SW480 (cell line): ENCODE results near the gene SLIT3.
A peak's percentile ranks its signal among the peaks of the same experiment; 100 is the strongest.

Experiments
- DNase-seq: peaks from one replicate; pipeline ENCODE4 v3.0.0-alpha.2; 2016; ENCODE audit warnings: low spot score

Gene SLIT3

GRCh38 chr5:168699002-168699401 is 601.9 kb downstream of the SLIT3 start:
- DNase-seq = peak; percentile 50

GRCh38 chr5:168697034-168697720 is 603.8 kb downstream of the SLIT3 start:
- DNase-seq = no peak

- no peak for DNase-seq
Measured at GRCh38 chr5:168696611-168697010, 604.3 kb downstream of the SLIT3 start.

- no peak for DNase-seq
Measured at GRCh38 chr5:168695301-168695835, 605.6 kb downstream of the SLIT3 start.

- no peak for DNase-seq
Measured at GRCh38 chr5:168694289-168694688, 606.6 kb downstream of the SLIT3 start.

GRCh38 chr5:168693883-168694282 is 607.1 kb downstream of the SLIT3 start:
- DNase-seq = no peak

GRCh38 chr5:168693297-168693696 is 607.6 kb downstream of the SLIT3 start:
- peak; percentile 78 for DNase-seq

GRCh38 chr5:168691891-168692290 is 609.0 kb downstream of the SLIT3 start:
- no peak for DNase-seq

GRCh38 chr5:168689260-168689659 is 611.7 kb downstream of the SLIT3 start:
- no peak for DNase-seq

GRCh38 chr5:168686837-168687236 is 614.1 kb downstream of the SLIT3 start:
- no peak for DNase-seq

- DNase-seq = no peak
Measured at GRCh38 chr5:168685566-168685965, 615.4 kb downstream of the SLIT3 start.

- DNase-seq = no peak
Measured at GRCh38 chr5:168683927-168684295, 617.0 kb downstream of the SLIT3 start.

- no peak for DNase-seq
Measured at GRCh38 chr5:168683247-168683926, 617.6 kb downstream of the SLIT3 start.

GRCh38 chr5:168681556-168682183 is 619.3 kb downstream of the SLIT3 start:
- no peak for DNase-seq

GRCh38 chr5:168680395-168680794 is 620.5 kb downstream of the SLIT3 start:
- no peak for DNase-seq

- DNase-seq = peak; percentile 68
Measured at GRCh38 chr5:168679515-168679920, 621.4 kb downstream of the SLIT3 start.

- peak; percentile 92 for DNase-seq
Measured at GRCh38 chr5:168676501-168676900, 624.4 kb downstream of the SLIT3 start.

- no peak for DNase-seq
Measured at GRCh38 chr5:168675883-168676408, 625.0 kb downstream of the SLIT3 start.

GRCh38 chr5:168674893-168675482 is 626.0 kb downstream of the SLIT3 start:
- DNase-seq = no peak

GRCh38 chr5:168672888-168673287 is 628.1 kb downstream of the SLIT3 start:
- DNase-seq = no peak

GRCh38 chr5:168672016-168672415 is 628.9 kb downstream of the SLIT3 start:
- no peak for DNase-seq

GRCh38 chr5:168670881-168671575 is 629.9 kb downstream of the SLIT3 start:
- no peak for DNase-seq
